NCI-H2081 (cell line): ENCODE results near the gene CACNA2D3.

Experiments
- DNase-seq, 2 experiments: peaks; one replicate each; lab custom pipeline; 2025; lab: John Stamatoyannopoulos, UW

The CACNA2D3 gene

DNA sequence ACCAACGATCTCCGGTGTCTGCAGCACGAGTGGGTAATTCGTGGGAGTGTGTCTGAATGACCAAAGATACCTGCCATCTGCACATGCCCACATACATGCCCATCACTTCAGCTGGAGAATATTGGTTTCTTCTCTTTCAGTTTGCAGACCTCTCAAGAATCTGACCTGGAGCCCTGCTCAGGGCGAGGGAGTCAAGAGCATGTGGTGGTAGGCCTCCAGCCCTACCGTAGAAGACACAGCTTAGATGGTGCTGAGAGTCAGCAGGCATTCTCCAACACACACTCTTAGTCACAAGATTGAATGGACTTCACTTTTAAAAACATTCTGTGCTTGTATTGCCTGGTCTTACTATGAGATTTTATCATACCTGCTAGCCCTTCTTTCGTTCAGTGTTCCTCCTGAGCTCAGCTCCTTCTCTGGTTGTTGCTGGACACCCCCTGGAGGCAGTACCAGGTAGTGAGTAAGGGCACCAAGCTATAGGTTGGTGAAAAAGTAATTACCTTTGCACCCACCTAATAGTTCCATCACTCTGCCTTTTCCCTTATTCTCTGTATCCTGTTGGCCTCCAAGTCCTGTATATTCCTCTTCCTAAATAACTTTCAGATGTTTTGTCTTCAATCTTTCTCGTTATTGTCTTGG is 252.0 kb downstream of the CACNA2D3 start:
- DNase-seq = peak in 1 of 2 experiments; percentile 47

GRCh38 chr3:54376142-54376807 is 253.9 kb downstream of the CACNA2D3 start:
- no peak for DNase-seq

DNA sequence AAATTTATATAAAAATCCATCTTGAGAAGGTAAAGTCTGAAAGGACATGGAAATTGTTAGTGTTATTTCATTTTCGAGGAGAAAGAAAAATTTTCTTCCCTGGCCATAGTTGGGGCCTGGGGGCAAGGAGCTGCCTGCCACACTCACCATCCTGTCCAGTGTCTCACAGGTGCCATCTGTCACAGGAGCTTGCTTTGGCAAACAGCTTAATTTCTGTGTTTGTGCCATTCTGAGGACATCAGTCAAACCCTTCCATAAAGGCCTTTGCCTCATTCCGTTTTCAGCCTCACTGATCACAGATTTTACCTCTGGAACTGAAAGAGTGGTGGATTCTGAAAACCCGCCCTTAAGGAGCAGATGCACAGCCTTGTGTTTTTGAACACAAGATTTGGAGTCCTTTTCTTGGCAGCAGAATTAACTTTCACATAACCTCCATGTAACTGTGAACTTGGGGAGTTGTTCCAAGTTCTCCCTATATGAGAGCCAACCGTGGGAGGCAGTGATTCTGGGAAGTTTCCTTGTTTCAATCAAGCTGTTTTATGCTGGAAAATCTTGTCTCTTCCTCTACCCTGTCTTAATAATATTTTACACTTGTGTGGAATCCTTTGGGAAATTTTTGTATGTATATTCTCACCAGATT is 254.7 kb downstream of the CACNA2D3 start:
- DNase-seq = peak in 1 of 2 experiments; percentile 22

- DNase-seq = no peak
Observed at GRCh38 chr3:54378184-54378583, 255.8 kb downstream of the CACNA2D3 start.

GRCh38 chr3:54384279-54384678 is 261.9 kb downstream of the CACNA2D3 start:
- DNase-seq = no peak

- no peak for DNase-seq
Observed at GRCh38 chr3:54390582-54390981, 268.2 kb downstream of the CACNA2D3 start.

GRCh38 chr3:54393150-54393549 is 270.8 kb downstream of the CACNA2D3 start:
- no peak for DNase-seq

- DNase-seq = no peak
Observed at GRCh38 chr3:54408328-54408727, 286.0 kb downstream of the CACNA2D3 start.

GRCh38 chr3:54421943-54422342 is 299.6 kb downstream of the CACNA2D3 start:
- DNase-seq = peak; percentile 71 to 89

- peak; percentile 63 to 78 for DNase-seq
Observed at GRCh38 chr3:54424292-54424691, 301.9 kb downstream of the CACNA2D3 start.

DNA sequence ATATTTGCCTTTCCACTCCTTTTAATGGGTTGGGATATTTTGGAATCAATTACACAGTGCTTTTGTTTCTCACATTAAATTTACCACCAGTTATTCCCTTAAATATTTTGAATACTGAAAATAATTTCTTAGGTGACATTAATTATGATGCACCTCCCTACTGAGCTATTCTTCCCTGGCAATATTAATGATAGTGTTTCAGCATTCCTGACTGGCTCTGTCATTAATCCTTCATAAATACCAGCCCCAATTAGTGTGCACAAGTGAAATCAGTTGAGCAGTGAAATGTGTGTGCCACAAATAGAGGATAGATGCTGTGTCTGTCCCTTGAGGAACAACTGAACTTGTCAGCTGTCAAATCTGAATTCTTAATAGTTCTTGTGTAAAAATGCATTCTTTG is 304.0 kb downstream of the CACNA2D3 start:
- DNase-seq = no peak

- DNase-seq = peak; percentile 15 to 61
Observed at GRCh38 chr3:54427501-54427900, 305.1 kb downstream of the CACNA2D3 start.

- DNase-seq = peak; percentile 60 to 89
Observed at GRCh38 chr3:54427941-54428871, 305.9 kb downstream of the CACNA2D3 start.

DNA sequence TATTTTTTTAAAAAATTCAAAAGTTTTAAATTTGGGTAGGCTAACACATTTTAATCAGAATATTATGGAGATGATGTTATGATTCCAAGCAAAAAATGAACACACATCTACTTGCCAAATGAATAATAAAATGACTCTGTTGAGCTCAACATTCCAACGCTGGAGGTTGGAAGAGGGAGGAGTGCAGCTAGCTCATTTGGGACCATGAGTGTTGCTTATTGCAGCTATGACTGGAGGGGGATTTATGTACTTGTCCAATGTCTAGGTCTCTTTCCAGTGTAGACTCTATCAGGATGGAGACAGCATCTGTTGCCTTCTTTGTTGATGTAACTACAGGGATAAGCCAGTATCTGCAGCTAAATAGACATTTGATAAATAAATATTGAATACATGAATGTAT is 310.6 kb downstream of the CACNA2D3 start:
- DNase-seq = no peak

GRCh38 chr3:54433846-54434245 is 311.5 kb downstream of the CACNA2D3 start:
- DNase-seq = peak in 1 of 2 experiments; percentile 34

GRCh38 chr3:54434756-54435155 is 312.4 kb downstream of the CACNA2D3 start:
- DNase-seq = no peak

- DNase-seq = no peak
Observed at GRCh38 chr3:54437271-54437670, 314.9 kb downstream of the CACNA2D3 start.

- DNase-seq = no peak
Observed at GRCh38 chr3:54443561-54444161, 321.3 kb downstream of the CACNA2D3 start.

DNA sequence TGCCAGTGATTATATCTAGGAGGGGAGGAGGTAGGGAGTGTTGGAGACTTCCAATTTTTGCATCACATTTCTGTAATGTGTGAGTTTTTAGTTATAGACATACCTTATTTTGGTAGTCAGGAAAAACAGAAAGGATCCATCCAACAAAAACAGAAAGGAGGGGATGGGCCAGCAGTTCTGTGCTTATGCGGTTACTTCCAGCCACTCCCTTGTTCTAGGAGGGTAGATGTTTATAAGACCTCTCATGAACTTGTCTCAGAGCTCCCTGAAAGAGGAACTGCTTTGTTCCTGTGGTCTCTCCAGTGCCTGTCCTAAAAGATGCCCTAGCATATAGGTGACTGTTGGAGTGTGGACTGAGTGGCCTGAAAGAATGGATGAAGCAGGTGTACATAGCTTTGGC is 323.3 kb downstream of the CACNA2D3 start:
- no peak for DNase-seq

GRCh38 chr3:54447427-54447826 is 325.1 kb downstream of the CACNA2D3 start:
- no peak for DNase-seq

DNA sequence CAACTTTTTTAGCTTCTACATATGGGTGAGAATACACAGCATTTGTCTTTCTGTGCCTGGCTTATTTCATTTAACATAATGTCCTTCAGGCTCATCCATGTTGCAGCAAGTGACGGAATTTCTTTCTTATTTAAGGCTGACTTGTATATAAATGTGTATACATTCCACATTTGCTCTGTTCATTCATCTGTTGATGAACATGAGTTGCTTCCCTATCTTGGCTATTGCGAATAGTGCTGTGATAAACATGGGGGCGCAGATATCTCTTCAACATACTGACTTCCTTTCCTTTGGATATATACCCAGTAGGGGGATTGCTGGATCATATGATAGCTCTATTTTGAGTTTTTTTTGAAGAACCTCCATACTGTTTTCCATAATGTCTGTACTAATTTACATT is 332.5 kb downstream of the CACNA2D3 start:
- DNase-seq = no peak

DNA sequence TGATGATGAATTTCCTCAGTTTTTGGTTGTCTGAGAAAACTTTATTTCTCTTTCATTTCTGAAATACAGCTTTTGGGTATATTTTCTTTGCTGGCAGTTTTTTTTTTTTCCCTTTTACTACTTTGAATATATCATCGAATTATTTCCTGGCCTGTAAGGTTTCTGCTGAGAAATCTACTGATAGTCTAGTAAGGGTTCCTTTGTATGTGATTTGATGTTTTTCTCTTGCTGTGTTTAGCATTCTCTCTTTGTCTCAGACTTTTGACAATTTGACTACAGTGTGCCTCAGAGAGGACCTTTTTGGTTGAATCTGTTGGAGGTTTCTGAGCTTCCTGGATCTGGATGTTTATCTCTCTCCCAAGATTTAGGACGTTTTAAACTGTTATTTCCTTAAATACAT is 336.0 kb downstream of the CACNA2D3 start:
- no peak for DNase-seq
